Loucy (cell line): ENCODE results near the gene CEP170.

Experiments used
- H2AFZ ChIP-seq: fragments of 200-600 bp; sonication (generic); 2 replicates; pipeline ENCODE4 v1.6.0; 2016; ENCODE audit warnings: antibody characterized with exemption, mild to moderate bottlenecking, low read length, moderate library complexity
- H3F3A ChIP-seq: fragments of 200-600 bp; 2 replicates; pipeline ENCODE4 v1.6.0; 2016; ENCODE audit warnings: antibody characterized with exemption, low read depth, mild to moderate bottlenecking
- H3K27me3 ChIP-seq: fragments of 200-600 bp; sonication (generic); 2 replicates; pipeline ENCODE4 v1.6.1; 2014; ENCODE audit warnings: low read length, mild to moderate bottlenecking; ENCODE audit not compliant: insufficient read depth, poor library complexity, severe bottlenecking
- H3K36me3 ChIP-seq: fragments of 200-600 bp; sonication (generic); 2 replicates; pipeline ENCODE4 v1.6.1; 2016; ENCODE audit warnings: low read length; ENCODE audit not compliant: insufficient read depth
- H3K4me1 ChIP-seq: fragments of 200-600 bp; sonication (generic); 2 replicates; pipeline ENCODE4 v1.5.1; 2014; ENCODE audit warnings: low read length, mild to moderate bottlenecking; ENCODE audit not compliant: insufficient read depth, poor library complexity, severe bottlenecking
- H3K4me2 ChIP-seq: fragments of 200-600 bp; sonication (generic); 2 replicates; pipeline ENCODE4 v1.6.0; 2014; ENCODE audit warnings: antibody characterized with exemption, low read length, low read depth, mild to moderate bottlenecking; ENCODE audit not compliant: poor library complexity, severe bottlenecking
- H3K4me3 ChIP-seq: fragments of 200-600 bp; sonication (generic); 2 replicates; pipeline ENCODE4 v1.5.1; 2014; ENCODE audit warnings: low read length, mild to moderate bottlenecking, mixed read lengths; ENCODE audit not compliant: poor library complexity, severe bottlenecking
- H3K79me2 ChIP-seq: fragments of 200-600 bp; sonication (generic); 2 replicates; pipeline ENCODE4 v1.6.1; 2014; ENCODE audit warnings: low read length; ENCODE audit not compliant: insufficient read depth
- H3K9ac ChIP-seq: fragments of 200-600 bp; sonication (generic); 2 replicates; pipeline ENCODE4 v1.6.0; 2014; ENCODE audit warnings: mild to moderate bottlenecking, low read depth, low read length, moderate library complexity; ENCODE audit not compliant: poor library complexity, severe bottlenecking
- H3K9me2 ChIP-seq: fragments of 200-600 bp; sonication (generic); replicated peaks from 2 replicates; pipeline ENCODE4 v1.6.1; 2016; ENCODE audit warnings: low read depth, low read length, mixed read lengths
- H3K9me3 ChIP-seq: fragments of 200-600 bp; sonication (generic); 2 replicates; pipeline ENCODE4 v1.6.1; 2014; ENCODE audit warnings: mild to moderate bottlenecking, antibody characterized with exemption, low read length, low read depth; ENCODE audit not compliant: insufficient read depth
- H4K20me1 ChIP-seq: fragments of 200-600 bp; sonication (generic); 2 replicates; pipeline ENCODE4 v1.6.0; 2014; ENCODE audit warnings: antibody characterized with exemption, low read length, mild to moderate bottlenecking; ENCODE audit not compliant: insufficient read depth, poor library complexity, severe bottlenecking
- CTCF ChIP-seq: fragments of 200-600 bp; sonication (generic); conservative IDR thresholded peaks from 2 replicates; pipeline ENCODE4 v1.5.1; 2014; ENCODE audit warnings: mild to moderate bottlenecking, antibody characterized with exemption, low read length
- EZH2phosphoT487 ChIP-seq: fragments of 200-600 bp; IDR thresholded peaks from 2 replicates; pipeline ENCODE4 v1.6.1; 2018; ENCODE audit warnings: antibody characterized with exemption, mild to moderate bottlenecking, moderate library complexity, borderline replicate concordance

CEP170 gene

GRCh38 chr1:243273506-243273905, 18.4 kb upstream of the CEP170 start:
- Histone ChIP-seq H3K79me2 (no peaks in the 10 kb centered on the region; the same call in 1 of the 2 replicates), H3K9me2 (no peaks in the 10 kb centered on the region), H2AFZ (no peak overlapping the region), H3K9me3 (no peaks in the 10 kb centered on the region), H3K4me3 (no peak overlapping the region), H3F3A (no peaks in the 10 kb centered on the region), H3K9ac (no peak overlapping the region), H3K36me3 (peaks cover 27% of the 10 kb centered on the region), H3K4me2 (no peak overlapping the region), H3K4me1 (peaks cover 7% of the 10 kb centered on the region), H3K27me3 (no peaks in the 10 kb centered on the region), H4K20me1 (no peaks in the 10 kb centered on the region)
- TF ChIP-seq EZH2phosphoT487, result no peak
- TF ChIP-seq CTCF, result no peak

DNA sequence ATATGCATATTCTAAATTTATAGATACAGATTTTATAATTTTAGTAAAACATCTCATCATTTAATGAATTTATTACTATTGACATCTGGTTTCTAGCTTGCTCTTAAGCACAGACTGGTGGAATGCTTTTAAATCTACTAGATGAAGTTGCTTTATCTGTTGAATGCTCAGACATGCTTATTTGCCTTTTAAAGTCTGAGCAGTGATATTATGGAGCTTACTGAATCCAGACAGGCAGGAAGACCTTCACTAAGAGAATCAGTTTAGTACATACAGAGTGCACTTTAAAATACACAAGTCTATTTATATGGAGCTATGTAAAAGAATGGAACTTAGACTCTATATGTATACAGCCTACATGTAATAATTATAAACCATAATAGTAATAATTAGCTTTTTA, 17.3 kb upstream of the CEP170 start:
- no peaks in the 10 kb centered on the region for H3K27me3 ChIP-seq
- peaks cover 7% of the 10 kb centered on the region for H3K4me1 ChIP-seq
- H3K4me3 ChIP-seq, result no peak overlapping the region
- no peaks in the 10 kb centered on the region for H3K9me3 ChIP-seq
- TF ChIP-seq CTCF, result no peak
- TF ChIP-seq EZH2phosphoT487, result no peak
- no peak overlapping the region for H2AFZ ChIP-seq
- no peaks in the 10 kb centered on the region for H4K20me1 ChIP-seq
- peaks cover 27% of the 10 kb centered on the region for H3K36me3 ChIP-seq
- no peaks in the 10 kb centered on the region for H3F3A ChIP-seq
- H3K4me2 ChIP-seq, result no peak overlapping the region
- no peak overlapping the region for H3K9ac ChIP-seq
- no peaks in the 10 kb centered on the region for H3K9me2 ChIP-seq
- no peaks in the 10 kb centered on the region; the same call in 1 of the 2 replicates for H3K79me2 ChIP-seq

GRCh38 chr1:243271996-243272395, 16.9 kb upstream of the CEP170 start:
- Histone ChIP-seq H2AFZ (no peak overlapping the region), H3K27me3 (no peaks in the 10 kb centered on the region), H3K79me2 (no peaks in the 10 kb centered on the region; the same call in 1 of the 2 replicates), H3K36me3 (peaks cover 23% of the 10 kb centered on the region), H3K9me3 (no peaks in the 10 kb centered on the region), H3K9me2 (no peaks in the 10 kb centered on the region), H4K20me1 (no peaks in the 10 kb centered on the region), H3F3A (no peaks in the 10 kb centered on the region), H3K4me3 (no peak overlapping the region), H3K4me1 (peaks cover 7% of the 10 kb centered on the region), H3K9ac (no peak overlapping the region), H3K4me2 (no peak overlapping the region)
- TF ChIP-seq EZH2phosphoT487, result no peak
- TF ChIP-seq CTCF, result no peak
